Astrocyte of the spinal cord (primary cell): ENCODE data around the gene NDC1.
A peak's percentile ranks its signal among the peaks of the same experiment; 100 is the strongest.

ENCODE experiments used
- DNase-seq: peaks from one replicate; pipeline ENCODE4 v3.0.0; 2011; ENCODE audit warnings: low read depth, low spot score
- H3K4me3 ChIP-seq: 2 replicates; pipeline ENCODE4 v1.5.1; 2011; ENCODE audit warnings: low read depth, mild to moderate bottlenecking, low read length, moderate library complexity
- CTCF ChIP-seq: IDR thresholded peaks from 2 replicates; pipeline ENCODE4 v1.5.1; 2012; ENCODE audit warnings: low read depth, mild to moderate bottlenecking, low read length, inconsistent platforms
- in situ Hi-C: cut with HindIII; loops from 2 replicates; pipeline ENCODE4 v1.10.0; 2017; ENCODE audit warnings: low sequenced_read_pairs

The NDC1 gene

GRCh38 chr1:53810497-53810896 is 27.6 kb downstream of the NDC1 start:
- in situ Hi-C loops, result no loop called here
- TF ChIP-seq CTCF, result no peak
- no peak for DNase-seq

GRCh38 chr1:53810007-53810406 is 28.1 kb downstream of the NDC1 start:
- no peak overlapping the region for H3K4me3 ChIP-seq
- no peak for DNase-seq
- TF ChIP-seq CTCF, result no peak
- in situ Hi-C loops, result no loop called here

More at GRCh38 chr1:53810497-53810896, 27.6 kb downstream of the NDC1 start:
- H3K4me3 ChIP-seq, result no peak overlapping the region

GRCh38 chr1:53807916-53808315 is 30.2 kb downstream of the NDC1 start:
- peak; percentile 81 for DNase-seq
- in situ Hi-C loops, result no loop called here
- no peak overlapping the region for H3K4me3 ChIP-seq
- TF ChIP-seq CTCF, result no peak

GRCh38 chr1:53804791-53805505 is 33.1 kb downstream of the NDC1 start:
- in situ Hi-C loops, result no loop called here
- DNase-seq, result no peak
- no peak for TF ChIP-seq CTCF
- no peak overlapping the region for H3K4me3 ChIP-seq

GRCh38 chr1:53804181-53804580 is 33.9 kb downstream of the NDC1 start:
- in situ Hi-C loops, result no loop called here
- no peak for TF ChIP-seq CTCF
- H3K4me3 ChIP-seq, result no peak overlapping the region
- DNase-seq, result no peak

- in situ Hi-C loops, result no loop called here
- no peak for DNase-seq
- no peak for TF ChIP-seq CTCF
- no peak overlapping the region for H3K4me3 ChIP-seq
These were observed 37.5 kb downstream of the NDC1 start for GRCh38 chr1:53800621-53801020.
